Esophagus muscularis mucosa (tissue), 4 donors: ENCODE data around the gene CTRB1. TPM values are rescaled to one million over a fixed set of nuclear protein-coding genes. Genes with fewer than 3 reads are reported as not detected.

Experiments
- DNase-seq: peaks from one replicate; pipeline ENCODE4 v3.0.0-alpha.2; 2017; ENCODE audit errors: extremely low spot score
- H3K27ac ChIP-seq, 4 donors: fragments of 200-600 bp; sonication (generic); replicated peaks in 1 of 4; 1 replicate in 3 of 4; 2 replicates in 1 of 4; pipeline ENCODE4 v1.5.1; 2016 to 2019; ENCODE audit warnings: mild to moderate bottlenecking in 1 of 4
- H3K27me3 ChIP-seq, 4 donors: fragments of 200-600 bp; sonication (generic); one replicate each; pipeline versions ENCODE4 v1.5.1 to v1.6.0; 2016 to 2019
- H3K36me3 ChIP-seq, 4 donors: fragments of 200-600 bp; sonication (generic); one replicate each; pipeline ENCODE4 v1.5.1; 2016 to 2019
- H3K4me1 ChIP-seq, 4 donors: fragments of 200-600 bp; sonication (generic); one replicate each; pipeline ENCODE4 v1.5.1; 2016 to 2019
- H3K4me3 ChIP-seq, 4 donors: fragments of 200-600 bp; sonication (generic); 1 replicate in 2 of 4; 2 replicates in 2 of 4; pipeline ENCODE4 v1.5.1; 2016 to 2019; ENCODE audit warnings: mild to moderate bottlenecking in 4 of 4, moderate library complexity in 1 of 4
- H3K9me3 ChIP-seq, 4 donors: fragments of 200-600 bp; sonication (generic); 1 replicate in 3 of 4; 2 replicates in 1 of 4; pipeline ENCODE4 v1.5.1; 2016 to 2019
- EP300 ChIP-seq: sonication (generic); formaldehyde crosslinking; IDR thresholded peaks from one replicate; pipeline ENCODE4 v1.6.1; 2017; ENCODE audit warnings: antibody characterized with exemption
- POLR2A ChIP-seq: fragments of 450-650 bp; IDR thresholded peaks from one replicate; pipeline ENCODE4 v1.6.1; 2017; ENCODE audit warnings: antibody characterized with exemption, moderate library complexity, mild to moderate bottlenecking, low read depth
- POLR2AphosphoS5 ChIP-seq, 2 donors: sonication (generic); formaldehyde crosslinking; IDR thresholded peaks; one replicate each; pipeline ENCODE4 v1.6.1; 2017; ENCODE audit warnings: antibody characterized with exemption in 2 of 2
- WGBS: methylation state at CpG from one replicate; pipeline ENCODE4 v1.1.5; 2018; 5-methylcytosine and 5-hydroxymethylcytosine counted together
- intact Hi-C: fragments of 100-400 bp; cut with DNase I; formaldehyde crosslinking; loops from one replicate; pipeline ENCODE4 v1.15.1; 2023
- total RNA-seq, 4 donors: library from RNA; depleted of rRNA; stranded (reverse); fragments of >200 nt; gene quantifications; one replicate each; pipeline versions ENCODE4 v1.1.0 to v1.2.1, GENCODE V29; 2016
- TF ChIP-seq, protein P1 (sequence below), 3 experiments: fragments of 200-600 bp in 2 of 3; fragments of 450-650 bp in 1 of 3; sonication (generic) in 2 of 3; IDR thresholded peaks; one replicate each; pipeline ENCODE4 v1.5.1; 2017 to 2019; ENCODE audit warnings: antibody characterized with exemption in 3 of 3, mild to moderate bottlenecking in 2 of 3, moderate library complexity in 1 of 3

CTRB1 gene
- total RNA-seq, 4 donors from 2014 or later: not detected

DNA sequence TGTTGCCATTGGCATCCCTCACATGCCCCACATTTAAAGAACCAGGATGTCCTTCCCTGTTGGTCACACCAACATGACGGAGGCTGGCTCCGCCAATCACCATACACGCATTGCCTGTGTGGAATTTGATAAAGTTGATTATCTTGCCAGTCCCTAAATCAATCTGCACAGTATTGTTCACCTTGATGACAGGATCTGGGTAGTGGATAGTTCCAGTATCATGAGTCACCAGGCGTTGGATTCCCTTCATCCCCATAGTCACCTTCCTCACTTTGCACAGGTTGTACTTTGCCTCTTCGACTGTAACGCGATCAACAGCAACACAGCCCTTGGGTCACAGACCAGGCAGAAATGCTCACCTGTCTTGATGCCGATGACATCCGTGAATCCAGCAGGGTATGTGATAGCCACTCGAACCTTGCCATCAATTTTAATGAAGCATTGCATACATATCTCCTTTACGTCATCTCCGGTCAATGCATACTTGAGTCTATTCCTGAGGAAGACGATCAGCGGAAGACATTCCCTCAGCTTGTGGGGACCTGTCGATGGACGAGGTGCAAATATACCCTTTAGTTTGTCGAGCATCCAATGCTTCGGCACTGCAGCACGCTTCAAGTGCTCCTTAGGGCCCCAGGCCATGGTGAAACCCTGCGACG, 26.1 kb upstream of the CTRB1 start:
- H3K27ac ChIP-seq: no peak overlapping the region
- no peak for TF ChIP-seq POLR2A
- TF ChIP-seq, protein P1, sequence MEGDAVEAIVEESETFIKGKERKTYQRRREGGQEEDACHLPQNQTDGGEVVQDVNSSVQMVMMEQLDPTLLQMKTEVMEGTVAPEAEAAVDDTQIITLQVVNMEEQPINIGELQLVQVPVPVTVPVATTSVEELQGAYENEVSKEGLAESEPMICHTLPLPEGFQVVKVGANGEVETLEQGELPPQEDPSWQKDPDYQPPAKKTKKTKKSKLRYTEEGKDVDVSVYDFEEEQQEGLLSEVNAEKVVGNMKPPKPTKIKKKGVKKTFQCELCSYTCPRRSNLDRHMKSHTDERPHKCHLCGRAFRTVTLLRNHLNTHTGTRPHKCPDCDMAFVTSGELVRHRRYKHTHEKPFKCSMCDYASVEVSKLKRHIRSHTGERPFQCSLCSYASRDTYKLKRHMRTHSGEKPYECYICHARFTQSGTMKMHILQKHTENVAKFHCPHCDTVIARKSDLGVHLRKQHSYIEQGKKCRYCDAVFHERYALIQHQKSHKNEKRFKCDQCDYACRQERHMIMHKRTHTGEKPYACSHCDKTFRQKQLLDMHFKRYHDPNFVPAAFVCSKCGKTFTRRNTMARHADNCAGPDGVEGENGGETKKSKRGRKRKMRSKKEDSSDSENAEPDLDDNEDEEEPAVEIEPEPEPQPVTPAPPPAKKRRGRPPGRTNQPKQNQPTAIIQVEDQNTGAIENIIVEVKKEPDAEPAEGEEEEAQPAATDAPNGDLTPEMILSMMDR (IDR thresholded peaks at IDR 0.05): no peak
- TF ChIP-seq EP300: no peak
- TF ChIP-seq POLR2AphosphoS5 (IDR thresholded peaks at IDR 0.05): no peak
- H3K9me3 ChIP-seq: no peaks in the 10 kb centered on the region
- H3K27me3 ChIP-seq: peaks cover 0 to 17% (median 0%) of the 10 kb centered on the region in 4 donors
- intact Hi-C loops: no loop called here
- 93% methylated on average over 13 of the region's 21 CpGs for WGBS
- H3K4me3 ChIP-seq: no peak overlapping the region
- H3K4me1 ChIP-seq: no peaks in the 10 kb centered on the region
- H3K36me3 ChIP-seq: no peaks in the 10 kb centered on the region
- no peak for DNase-seq

DNA sequence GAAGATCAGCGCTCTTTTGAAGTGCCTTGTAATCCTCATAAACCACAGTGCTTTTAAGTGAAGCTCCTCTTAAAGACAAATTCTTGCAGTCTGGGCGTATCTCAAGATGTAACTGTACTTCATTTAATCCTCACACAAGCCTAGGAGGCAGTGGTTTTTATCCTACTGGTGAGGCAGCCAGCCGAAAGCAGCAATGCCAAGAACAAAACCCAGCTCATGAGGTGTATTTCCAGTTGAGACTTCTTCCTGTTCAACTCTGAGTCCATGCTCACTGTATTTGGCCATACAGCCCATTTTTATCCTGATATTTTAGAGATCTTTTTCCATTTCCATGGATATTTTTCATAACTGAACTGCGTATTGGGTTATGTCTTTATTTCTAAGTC, 25.5 kb upstream of the CTRB1 start:
- WGBS: 95% methylated on average over 4 of the region's 4 CpGs
- intact Hi-C loops: no loop called here
- no peaks in the 10 kb centered on the region for H3K9me3 ChIP-seq

DNA sequence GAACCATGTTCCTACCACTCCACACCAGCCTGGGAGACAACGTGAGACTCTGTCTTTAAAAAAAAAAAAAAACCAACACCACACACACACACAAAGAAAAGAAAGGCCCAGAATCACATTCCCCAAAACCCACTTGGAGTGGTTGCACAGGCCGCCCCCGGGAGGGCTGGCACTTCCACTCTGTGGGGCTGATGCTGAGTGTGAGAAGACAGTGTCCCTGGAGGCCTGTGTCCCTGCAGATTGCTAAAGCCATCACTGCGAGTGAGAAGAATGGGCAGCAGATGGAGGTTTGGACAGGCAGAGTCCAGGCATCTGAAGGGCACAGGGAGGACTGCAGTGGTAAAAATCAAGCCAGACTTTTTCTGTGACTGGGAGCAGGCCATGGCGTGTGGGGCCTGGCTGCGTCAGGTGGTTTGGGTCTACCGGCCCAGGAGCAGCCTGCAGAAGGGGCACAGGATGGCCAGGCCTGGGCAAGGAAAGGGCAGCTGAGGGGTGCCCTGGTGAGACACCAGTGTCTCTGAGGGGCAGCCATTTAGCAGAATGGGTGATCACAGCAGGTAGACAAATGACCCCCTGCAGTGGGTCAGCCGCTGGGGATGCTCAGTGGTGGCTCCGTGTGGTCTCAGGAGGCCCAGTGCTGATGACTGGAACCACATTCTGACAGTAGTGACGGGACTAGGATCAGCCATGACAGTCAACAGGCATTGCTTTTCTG, 24.9 kb upstream of the CTRB1 start:
- H3K27me3 ChIP-seq: peaks cover 0 to 24% (median 2%) of the 10 kb centered on the region in 4 donors
- intact Hi-C loops: no loop called here
- WGBS: 81% methylated on average over 10 of the region's 10 CpGs
- H3K4me1 ChIP-seq: peaks cover 0 to 3% (median 0%) of the 10 kb centered on the region in 4 donors
- TF ChIP-seq EP300: no peak
- TF ChIP-seq POLR2AphosphoS5 (IDR thresholded peaks at IDR 0.05): no peak
- no peak for TF ChIP-seq POLR2A
- TF ChIP-seq, protein P1 (IDR thresholded peaks at IDR 0.05): no peak
- no peak overlapping the region for H3K27ac ChIP-seq
- no peaks in the 10 kb centered on the region for H3K36me3 ChIP-seq
- no peaks in the 10 kb centered on the region for H3K9me3 ChIP-seq
- no peak overlapping the region for H3K4me3 ChIP-seq
- no peak for DNase-seq

More for the DNA sequence above, 25.5 kb upstream of the CTRB1 start:
- no peak for DNase-seq
- Histone ChIP-seq H3K27ac (no peak overlapping the region), H3K4me1 (peaks cover 0 to 3% (median 0%) of the 10 kb centered on the region in 4 donors), H3K4me3 (no peak overlapping the region), H3K36me3 (no peaks in the 10 kb centered on the region), H3K27me3 (peaks cover 0 to 22% (median 2%) of the 10 kb centered on the region in 4 donors)
- TF ChIP-seq, protein P1 (IDR thresholded peaks at IDR 0.05): no peak
- TF ChIP-seq EP300 (no peak), POLR2A (no peak), POLR2AphosphoS5 (IDR thresholded peaks at IDR 0.05) (no peak)

DNA sequence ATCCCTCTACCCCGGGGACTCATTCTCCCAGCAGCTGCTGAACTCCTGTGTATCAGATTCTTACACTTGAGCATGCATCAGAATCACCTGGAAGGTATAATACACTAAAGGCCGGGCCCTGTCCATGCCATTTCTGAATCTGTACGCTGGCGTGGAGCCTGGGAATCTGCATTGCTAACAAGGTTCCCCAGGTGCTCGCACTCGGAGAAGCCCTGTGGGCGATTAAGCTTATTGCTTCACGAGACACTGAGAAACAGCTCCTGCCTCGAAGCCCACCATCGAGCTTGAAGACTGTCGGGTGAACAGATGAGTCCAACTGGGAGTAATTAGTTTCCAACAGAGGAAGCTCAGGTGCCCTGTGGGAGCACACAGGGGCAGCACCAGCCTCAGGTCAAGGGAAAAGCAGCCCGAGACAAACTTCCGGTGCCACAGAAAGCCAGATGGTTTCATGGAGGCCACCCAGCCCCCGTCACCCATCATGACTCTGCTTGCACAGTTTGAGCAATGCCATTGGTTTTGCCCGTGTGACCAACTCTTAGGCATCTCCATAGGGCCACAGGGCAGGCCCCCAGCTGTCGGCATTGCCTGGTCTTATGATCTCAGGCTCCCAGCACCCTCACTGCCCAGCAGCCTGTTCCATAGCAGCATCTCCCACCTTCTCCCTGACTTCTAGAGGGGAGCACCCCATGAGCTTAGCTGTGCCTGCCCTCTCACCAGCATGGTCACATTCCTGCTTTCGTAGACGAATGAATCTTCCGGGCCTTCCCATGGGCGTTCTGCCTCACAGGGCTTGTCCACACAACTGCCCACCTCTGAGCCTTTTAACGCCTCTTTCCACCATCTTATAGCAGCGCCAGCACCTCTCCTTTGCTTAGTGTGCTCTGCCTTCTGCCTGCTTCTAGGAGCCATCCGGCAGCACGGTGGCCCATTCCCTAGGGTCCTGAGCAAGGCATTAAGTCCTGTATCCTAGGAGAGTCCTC, 22.7 kb upstream of the CTRB1 start:
- H3K36me3 ChIP-seq: no peaks in the 10 kb centered on the region
- no peak for DNase-seq
- 88% methylated on average over 23 of the region's 24 CpGs for WGBS
- H3K9me3 ChIP-seq: no peaks in the 10 kb centered on the region
- no peak overlapping the region for H3K4me3 ChIP-seq
- intact Hi-C loops: loop anchor here (5.0 kb wide), 2 partner anchors 49 to 206 kb away; partner anchors contain the start of gene ZFP1
- peaks cover 14 to 21% (median 18%) of the 10 kb centered on the region in 4 donors for H3K4me1 ChIP-seq
- no peak for TF ChIP-seq POLR2A
- TF ChIP-seq EP300: no peak
- no peak for TF ChIP-seq POLR2AphosphoS5 (IDR thresholded peaks at IDR 0.05)
- TF ChIP-seq, protein P1 (IDR thresholded peaks at IDR 0.05): no peak
- H3K27ac ChIP-seq: no peak overlapping the region
- H3K27me3 ChIP-seq: peaks cover 0 to 21% (median 2%) of the 10 kb centered on the region in 4 donors
